M059J (cell line): Measurements from ENCODE around the gene HOXA5. TPM values are rescaled to one million over a fixed set of nuclear protein-coding genes. Genes with fewer than 3 reads are reported as not detected.

Experiments
- DNase-seq: peaks from one replicate; pipeline ENCODE4 v3.0.0-alpha.2; 2012; ENCODE audit warnings: low read depth
- total RNA-seq: library from RNA; depleted of rRNA; stranded (reverse); fragments of >200 nt; shearing (Covaris generic); gene quantifications from 2 replicates; pipeline ENCODE4 v1.2.3, GENCODE V29; 2014

Gene HOXA5
- total RNA-seq, 1 experiment from 2014 or later, result 3.0 TPM

GRCh38 chr7:27149842-27150567 is 6.5 kb upstream of the HOXA5 start:
- DNase-seq, result peak; percentile 45

GRCh38 chr7:27148756-27149641 is 5.5 kb upstream of the HOXA5 start:
- peak; percentile 72 for DNase-seq

GRCh38 chr7:27148031-27148755 is 4.7 kb upstream of the HOXA5 start:
- DNase-seq, result peak; percentile 55

- DNase-seq, result no peak
Observed at GRCh38 chr7:27147199-27148030, 3.9 kb upstream of the HOXA5 start, which contains the start of gene HOXA6. Gene HOXA6, minus strand, starts transcription at chr7:27147774. Its CDS starts 25 bp downstream, at chr7:27147749.

- no peak for DNase-seq
Observed at GRCh38 chr7:27146491-27147198, 3.2 kb upstream of the HOXA5 start.

- no peak for DNase-seq
Observed at GRCh38 chr7:27145914-27146412, 2.5 kb upstream of the HOXA5 start.

- DNase-seq, result no peak
Observed at GRCh38 chr7:27145165-27145913, 1.9 kb upstream of the HOXA5 start.

- DNase-seq, result no peak
Observed at GRCh38 chr7:27144781-27145164, 1.3 kb upstream of the HOXA5 start.

- DNase-seq, result no peak
Observed at GRCh38 chr7:27143950-27144780, 684 bp upstream of the HOXA5 start.

- no peak for DNase-seq
Observed at GRCh38 chr7:27142580-27143022, 880 bp downstream of the HOXA5 start.

GRCh38 chr7:27141923-27142579 is 1.4 kb downstream of the HOXA5 start:
- no peak for DNase-seq

- no peak for DNase-seq
Observed at GRCh38 chr7:27141137-27141922, 2.2 kb downstream of the HOXA5 start.

- no peak for DNase-seq
Observed at GRCh38 chr7:27140126-27140857, 3.2 kb downstream of the HOXA5 start.

- no peak for DNase-seq
Observed at GRCh38 chr7:27139334-27140125, 4.0 kb downstream of the HOXA5 start.

GRCh38 chr7:27138985-27139333 is 4.5 kb downstream of the HOXA5 start:
- no peak for DNase-seq

GRCh38 chr7:27138472-27138871 is 5.0 kb downstream of the HOXA5 start:
- DNase-seq, result no peak
